GM19239 (cell line): ENCODE results near the gene ACTL8.

Source experiments
- DNase-seq: peaks from one replicate; pipeline ENCODE4 v3.0.0; 2011; ENCODE audit warnings: low spot score; ENCODE audit not compliant: insufficient read length
- FAIRE-seq: peaks from 2 replicates; lab custom pipeline; 2011; peaks lifted over from hg19 to GRCh38; lab: Jason Lieb, UNC

The ACTL8 gene, protein sequence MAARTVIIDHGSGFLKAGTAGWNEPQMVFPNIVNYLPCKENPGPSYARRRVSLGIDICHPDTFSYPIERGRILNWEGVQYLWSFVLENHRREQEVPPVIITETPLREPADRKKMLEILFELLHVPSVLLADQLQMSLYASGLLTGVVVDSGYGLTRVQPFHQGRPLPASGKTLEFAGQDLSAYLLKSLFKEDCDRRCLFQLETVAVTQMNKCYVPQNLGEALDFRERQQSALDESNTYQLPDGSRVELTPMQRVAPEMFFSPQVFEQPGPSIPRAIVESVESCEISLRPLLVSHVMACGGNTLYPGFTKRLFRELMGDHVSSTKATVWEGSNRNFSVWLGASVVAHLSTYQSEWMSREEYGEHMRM

DNA sequence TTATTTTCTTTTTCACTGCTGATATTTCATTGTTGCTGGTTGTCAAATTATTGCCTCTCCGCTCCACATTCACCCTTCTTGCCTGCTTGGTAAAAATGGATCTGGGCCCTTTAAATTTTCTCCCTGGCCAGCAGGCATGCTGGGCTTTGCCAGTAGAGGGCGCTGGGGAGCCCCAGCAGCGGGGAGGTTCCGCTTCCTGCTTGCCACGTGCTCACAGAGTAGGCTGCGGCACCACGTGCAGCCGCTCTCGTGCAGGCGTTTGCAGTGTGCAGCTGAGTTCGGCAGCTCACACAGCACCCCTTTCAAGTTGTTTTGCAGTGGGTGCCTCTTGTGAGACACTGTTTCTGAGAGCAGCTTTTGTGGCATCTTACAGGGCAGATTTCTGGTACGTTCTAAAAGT lies at the start of gene ACTL8:
Gene ACTL8, plus strand, starts transcription at position 214 of the 400 bp plus-strand sequence. CDS start 67,676 bp downstream, outside the sequence.
- FAIRE-seq (no peak), DNase-seq (no peak)

DNA sequence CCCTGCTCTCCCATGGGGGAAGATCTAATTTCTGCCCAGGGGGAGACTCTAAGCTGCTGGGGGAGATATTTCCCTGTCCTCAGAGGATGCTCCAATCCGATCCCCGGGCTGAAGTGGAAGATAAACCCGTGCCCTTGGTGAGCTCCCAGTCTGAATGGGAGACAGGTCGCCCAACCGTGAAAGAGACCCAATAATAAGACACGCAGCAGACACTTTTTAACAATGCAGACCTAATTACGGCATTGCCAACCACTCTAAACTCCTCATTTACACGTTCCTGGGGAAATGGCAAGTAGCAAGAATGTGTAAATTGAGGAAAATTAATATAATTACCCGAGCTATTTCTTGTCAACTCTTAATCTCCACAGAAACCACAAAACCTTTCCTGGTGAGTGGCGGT lies 48.7 kb upstream of the ACTL8 start:
- DNase-seq: no peak
- no peak for FAIRE-seq

DNA sequence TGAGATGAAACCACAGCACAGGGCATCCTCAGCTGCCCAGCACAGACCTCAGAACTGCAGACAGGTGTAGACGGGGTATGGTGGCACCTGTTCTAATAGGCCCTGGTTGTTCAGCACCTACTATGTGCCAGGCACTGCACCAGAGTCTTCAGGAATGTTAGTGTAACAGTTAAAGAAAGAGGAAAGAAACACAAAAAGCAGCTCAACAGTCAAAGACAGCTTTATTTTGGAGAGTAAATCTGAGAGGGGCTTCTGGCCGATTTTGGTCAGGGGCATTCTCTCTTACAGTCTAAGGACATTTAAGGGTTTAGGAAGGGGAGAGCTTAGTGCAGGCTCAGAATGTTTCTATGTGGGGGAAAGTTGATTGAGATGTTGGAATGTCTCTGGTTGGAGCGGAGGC lies 45.2 kb upstream of the ACTL8 start:
- no peak for FAIRE-seq
- DNase-seq: no peak

DNA sequence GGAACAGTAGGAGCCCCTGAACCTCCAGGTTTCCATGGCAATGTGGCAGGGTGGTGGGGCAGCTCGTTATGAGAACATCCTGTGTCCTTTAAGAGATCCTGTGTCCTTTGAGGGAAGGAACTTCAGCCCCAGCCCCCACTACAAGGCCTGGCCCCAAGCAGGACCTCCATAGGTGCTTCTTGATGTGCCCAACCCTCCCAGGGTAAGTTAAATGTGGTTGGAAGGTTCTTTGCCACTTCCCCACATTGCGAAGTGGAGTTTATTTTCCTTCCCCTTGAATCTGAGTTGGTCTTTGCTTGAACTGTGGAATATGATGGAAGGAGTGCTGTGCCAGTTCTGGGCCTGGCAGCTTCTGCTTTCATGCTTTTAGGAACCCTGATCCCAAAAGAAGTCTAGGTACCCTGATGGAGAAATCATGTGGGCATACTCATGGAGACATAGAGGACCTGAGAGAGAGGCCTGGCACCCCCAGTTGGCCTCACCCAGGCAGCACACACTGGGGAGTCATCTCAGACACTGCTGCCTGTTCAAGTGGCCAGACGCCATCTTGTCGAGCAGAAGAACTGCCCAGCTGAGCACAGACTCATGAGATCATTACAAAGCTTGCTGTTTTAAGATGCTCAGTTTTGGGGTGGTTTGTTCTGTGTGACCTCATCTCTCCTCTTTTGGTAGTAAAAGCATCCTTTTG lies 44.1 kb upstream of the ACTL8 start:
- FAIRE-seq (no peak), DNase-seq (no peak)

DNA sequence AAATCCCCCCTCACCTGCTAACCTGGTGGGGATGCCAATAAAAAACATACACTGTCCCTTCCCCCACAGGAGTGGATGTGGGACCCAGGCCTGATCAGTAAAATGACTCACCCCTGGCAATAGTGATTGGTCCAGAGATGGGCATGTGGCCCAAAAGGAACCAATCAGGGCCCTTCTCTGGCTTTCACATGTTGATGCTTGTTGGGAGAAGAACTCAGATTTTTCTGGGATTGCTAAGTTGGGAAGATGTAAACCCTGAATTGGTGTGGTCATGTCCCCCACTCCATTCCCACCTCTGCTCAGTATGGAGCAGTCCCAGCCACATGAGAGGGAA lies 43.6 kb upstream of the ACTL8 start:
- no peak for DNase-seq
- FAIRE-seq: no peak

DNA sequence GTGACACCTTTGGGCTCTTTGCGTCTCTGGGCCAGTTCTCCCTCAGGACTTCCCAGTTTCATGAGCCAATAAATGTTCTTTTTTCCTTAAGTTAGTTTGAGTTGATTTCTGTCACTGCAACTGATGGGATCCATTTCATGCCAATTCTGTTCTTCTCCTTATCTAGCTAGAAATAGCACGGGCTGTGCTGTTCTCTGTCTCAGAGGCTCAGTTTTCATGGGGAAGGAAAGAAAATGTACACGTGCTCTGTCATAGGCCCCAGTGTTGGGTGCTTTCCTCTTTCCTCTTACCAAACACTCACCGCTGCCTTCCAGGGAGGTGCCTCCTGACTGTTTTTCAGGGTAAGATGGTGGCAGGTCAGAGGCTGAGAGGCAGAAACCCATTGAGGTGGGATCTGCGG lies 43.2 kb upstream of the ACTL8 start:
- no peak for FAIRE-seq
- no peak for DNase-seq

DNA sequence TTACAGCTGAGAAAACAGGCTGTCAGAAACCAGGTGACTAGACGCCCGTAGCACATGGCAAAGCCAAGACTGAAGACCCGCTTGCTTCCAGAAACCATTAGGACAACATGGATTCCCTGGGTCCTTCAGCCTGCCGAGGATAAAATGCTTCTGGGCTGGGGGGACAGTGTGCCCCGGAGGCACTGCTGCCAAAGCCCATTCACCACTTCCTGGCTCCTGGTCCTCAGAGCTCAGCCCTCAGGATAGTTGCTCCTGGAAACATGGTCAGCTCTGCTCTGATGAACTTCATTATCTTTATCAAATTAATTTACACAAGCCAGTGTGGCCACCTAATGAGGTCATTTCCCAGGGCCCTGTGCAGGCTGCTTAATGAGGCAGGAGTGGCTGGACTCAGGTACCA lies 41.1 kb upstream of the ACTL8 start:
- no peak for DNase-seq
- no peak for FAIRE-seq

DNA sequence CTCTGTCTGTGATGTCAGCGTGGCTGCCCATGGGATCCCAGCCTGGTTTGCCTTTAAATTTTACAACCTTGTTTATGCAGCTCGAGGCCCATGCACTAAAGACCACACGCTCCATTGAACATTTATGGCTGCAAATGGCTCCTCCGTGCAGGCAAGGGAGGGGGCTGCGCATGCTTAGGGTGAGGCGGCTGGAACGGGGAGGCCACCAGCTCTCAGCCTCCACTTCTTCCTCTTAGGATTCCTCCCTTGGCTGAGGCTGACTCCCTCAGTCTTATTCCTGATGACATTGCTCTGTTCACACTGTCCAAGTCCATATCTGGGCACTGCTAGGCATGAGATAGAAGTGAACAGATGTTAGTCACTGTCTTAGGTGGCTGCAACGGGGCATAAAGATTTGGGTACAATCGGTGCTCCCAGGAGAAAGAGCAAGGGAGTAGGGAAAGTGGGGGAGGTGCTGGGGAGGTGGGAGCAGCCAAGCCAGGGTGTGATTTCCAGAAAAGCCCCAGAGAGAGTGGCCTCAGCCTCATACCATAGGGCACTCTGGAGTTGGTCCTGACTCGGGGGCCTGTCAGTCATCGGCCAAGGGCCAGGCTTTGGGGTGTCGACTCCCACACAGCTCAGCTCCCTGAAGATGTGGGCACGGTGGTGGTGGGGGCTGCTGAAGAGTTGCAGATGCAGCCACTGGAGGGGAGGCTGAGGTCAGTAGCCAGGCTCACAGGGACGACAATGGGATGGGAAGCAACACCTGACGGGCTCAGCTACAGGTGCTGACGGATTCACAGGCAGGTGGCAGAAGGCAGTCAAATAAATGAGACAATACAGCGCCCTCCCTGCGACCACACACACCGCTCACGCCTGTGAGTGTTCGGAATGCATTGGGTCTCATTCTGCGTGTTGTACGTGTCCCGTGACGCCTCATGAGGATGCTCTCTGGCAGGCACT lies 37.3 kb upstream of the ACTL8 start:
- FAIRE-seq: no peak
- DNase-seq: no peak

DNA sequence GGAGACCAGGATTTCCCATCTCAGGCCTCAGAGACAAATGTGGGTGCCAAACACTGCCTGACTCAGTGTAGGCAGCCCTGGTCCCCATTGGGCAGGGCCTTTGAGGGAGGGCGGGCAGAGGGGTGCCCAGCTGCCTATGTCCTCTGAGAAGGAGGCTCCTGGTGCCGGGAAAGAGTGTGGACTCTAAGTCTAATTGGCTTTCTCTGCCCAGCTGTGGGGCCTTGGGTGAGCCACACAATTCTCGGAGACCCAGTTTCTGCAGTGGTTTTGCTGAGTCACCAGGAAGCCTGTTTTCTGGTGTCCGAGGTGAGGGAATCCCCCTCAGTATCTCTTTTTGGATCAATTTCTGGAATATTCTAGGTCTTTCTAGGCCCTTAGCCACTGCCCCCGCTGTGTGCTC lies 35.3 kb upstream of the ACTL8 start:
- DNase-seq: no peak
- FAIRE-seq: no peak

DNA sequence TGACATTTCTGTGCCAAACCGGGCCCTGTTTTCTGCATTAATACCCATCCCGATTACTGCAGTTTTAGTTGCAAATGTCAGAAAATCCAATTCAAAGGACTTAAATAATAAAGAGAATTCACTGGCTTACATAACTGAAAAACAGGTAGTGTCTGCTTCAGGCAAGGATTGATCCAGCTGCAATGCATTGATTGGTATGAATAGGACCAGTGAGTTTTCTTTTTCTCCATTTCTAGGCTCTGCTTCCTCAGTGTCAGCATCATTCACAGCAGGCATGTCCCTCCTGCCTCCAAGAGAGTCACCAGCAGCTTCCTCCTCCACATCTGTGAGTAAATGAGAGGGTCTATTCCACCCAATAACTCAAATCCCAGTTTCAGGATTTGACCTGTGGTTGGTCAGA lies 33.7 kb upstream of the ACTL8 start:
- DNase-seq: no peak
- no peak for FAIRE-seq

DNA sequence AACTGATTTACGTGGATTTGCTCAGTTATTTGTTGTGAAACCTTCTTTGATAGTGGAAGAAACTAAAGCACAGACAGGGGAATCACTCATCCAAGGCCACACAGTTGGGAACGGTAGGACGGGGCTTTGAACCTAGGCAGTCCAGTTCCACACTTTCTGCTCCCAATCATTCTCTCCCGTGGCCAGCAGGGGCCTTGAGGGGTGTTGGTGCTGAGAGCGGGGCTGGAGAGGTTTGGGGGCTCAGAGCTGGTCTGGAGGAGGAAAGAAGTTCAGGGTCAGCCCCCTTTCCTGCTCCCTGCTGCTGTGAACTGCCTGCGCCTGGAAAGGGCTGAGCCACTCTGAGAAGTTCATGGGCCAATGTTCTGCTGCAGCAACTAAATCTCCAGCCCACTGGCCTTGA lies 31.4 kb upstream of the ACTL8 start:
- FAIRE-seq (no peak), DNase-seq (no peak)

DNA sequence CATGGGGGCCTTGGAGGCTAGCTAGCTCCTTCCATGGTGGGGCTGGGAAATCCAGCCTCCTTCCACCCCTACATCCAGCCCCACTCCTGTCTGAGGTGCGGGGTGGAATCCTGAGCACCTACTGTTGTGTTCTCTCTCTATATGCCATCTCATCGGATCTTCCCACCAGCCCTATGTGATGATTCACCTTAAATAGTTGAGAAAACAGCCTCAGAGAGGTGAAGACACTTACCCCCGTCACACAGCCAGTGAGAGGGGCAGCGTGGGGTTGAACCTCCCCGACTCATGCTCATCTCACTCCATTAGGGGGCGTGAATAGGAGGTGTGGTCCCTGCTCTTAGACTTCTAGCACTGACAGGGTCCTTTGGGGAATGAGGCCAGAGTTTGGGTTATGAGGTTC lies 31.0 kb upstream of the ACTL8 start:
- no peak for DNase-seq
- no peak for FAIRE-seq

DNA sequence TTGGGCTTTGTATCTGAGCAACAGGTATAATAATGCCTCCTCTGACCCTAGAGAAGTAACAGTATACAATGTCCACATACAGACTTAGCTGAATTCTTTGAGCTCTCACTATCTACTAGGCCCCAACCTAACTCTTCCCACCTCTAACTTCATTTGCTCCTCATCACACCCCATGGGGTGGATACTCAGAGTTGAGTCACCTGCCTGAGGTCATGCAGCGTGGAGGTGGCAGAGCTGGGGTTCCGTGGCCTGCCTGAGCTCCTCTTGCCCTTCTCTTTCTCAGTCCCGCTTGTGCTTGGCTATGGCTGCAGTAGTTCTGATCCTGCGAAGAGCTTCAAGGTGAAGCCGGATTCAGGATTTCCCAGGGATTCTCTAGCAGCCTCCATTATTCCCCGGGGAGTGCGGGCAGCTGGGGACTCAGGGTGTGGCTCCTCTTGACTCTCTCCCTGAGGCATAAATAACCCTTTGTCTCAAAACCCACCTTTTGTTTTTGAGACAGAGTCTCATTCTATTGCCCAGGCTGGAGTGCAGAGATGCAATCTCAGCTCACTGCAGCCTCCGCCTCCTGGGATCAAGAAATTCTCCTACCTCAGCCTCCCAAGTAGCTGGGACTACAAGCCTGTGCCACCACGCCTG lies 29.9 kb upstream of the ACTL8 start:
- FAIRE-seq (no peak), DNase-seq (no peak)

DNA sequence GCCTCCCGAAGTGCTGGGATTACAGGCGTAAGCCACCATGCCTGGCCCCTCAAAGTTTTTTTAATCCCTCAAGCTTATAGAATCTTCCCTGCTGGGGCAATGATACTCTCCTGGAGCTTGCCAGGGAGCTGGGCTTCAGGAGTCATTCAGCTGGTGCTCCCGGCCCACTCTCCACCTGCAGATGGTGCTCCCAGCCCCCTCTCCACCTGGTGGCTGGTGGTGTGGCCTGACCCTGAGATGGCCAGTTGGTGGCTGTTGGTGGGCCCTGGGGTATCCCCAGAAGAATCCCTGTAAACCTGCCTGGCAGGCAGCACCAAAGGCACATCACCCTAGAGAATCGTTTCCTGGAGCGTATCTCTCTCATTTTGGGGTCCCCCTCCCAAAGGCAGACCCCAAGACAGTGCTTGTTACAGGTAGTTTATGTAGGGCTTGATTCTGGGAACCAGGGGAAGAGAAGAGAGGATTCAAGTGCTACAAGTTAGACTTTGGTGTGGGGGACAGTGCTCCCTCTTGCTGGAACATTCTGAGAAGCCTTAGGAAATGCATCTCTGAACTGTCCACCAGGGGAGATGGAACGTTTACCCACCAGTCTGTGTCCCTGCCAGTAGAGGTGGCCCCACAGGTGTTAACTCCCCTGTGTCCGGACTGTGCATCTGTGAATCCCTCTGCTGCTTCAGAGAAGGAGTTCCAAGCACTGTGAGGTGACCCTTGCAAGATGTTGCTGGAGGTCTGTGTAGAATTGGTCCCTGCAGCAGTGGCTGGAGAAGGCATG lies 29.1 kb upstream of the ACTL8 start:
- no peak for DNase-seq

DNA sequence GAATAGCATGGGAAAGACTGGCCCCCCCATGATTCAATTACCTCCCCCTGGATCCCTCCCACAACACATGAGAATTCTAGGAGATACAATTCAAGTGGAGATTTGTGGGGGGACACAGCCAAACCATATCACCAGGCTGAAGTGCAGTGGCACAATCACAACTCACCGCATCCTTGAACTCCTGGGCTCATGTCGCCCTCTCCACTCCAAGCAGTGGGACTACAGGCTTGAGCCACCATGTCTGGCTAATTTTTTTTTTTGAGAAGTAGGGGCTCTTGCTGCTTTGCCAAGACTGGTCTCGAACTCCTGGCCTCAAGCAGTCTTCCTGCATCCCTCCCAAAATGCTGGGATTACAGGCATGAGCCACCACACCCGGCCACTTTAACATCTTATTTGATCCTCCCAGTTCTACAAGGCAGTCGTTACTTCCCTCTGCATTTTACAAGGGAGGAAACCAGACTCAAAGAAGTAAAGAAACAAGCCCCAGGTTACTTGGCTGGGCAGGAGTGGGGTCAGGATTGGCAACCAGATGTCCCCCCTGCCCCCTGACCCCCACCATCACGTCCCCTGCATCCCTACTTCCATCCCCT lies 26.9 kb upstream of the ACTL8 start:
- FAIRE-seq: no peak
- no peak for DNase-seq

More for the DNA sequence above, 29.1 kb upstream of the ACTL8 start:
- FAIRE-seq: no peak

DNA sequence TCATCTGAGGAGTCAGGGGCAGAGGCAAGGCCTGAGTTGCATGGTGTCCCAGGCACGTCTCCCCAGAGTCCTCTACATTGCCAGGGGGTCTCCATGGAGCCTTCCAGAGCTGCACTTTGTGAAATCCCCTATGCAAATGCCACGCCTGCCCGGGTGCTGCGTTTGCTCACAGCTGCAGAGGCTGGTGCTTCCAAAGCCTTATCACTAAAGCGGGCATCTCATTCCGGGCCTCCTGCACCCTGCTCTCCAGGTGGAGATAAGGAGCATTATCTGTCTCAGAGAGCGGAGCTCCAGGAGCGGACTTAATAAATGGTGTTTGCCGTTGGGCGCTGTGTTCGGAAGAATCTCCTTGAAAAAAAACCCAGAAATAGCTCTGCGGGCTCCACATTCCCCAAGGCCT lies 25.9 kb upstream of the ACTL8 start:
- FAIRE-seq: no peak
- DNase-seq: no peak

DNA sequence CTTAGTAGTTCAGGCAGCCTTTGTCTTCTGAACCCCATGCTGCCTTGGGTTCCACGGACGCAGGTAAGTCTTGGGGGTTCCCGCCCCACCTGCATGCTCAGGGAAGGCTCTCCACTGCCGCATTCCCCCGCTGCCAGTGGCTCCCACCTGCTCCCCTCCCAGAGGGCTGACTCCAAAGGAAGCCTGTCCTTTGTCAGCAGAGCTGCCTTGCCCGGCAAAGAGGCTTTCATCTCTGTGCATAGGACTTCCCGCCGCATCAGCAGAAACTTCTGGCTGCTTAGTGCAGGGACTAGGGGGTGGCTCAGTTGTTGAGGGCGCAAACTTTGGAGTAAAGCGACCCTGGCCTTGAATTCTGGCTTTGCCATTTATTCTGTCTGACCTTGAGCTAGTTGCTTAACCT lies 25.2 kb upstream of the ACTL8 start:
- DNase-seq (no peak), FAIRE-seq (no peak)

DNA sequence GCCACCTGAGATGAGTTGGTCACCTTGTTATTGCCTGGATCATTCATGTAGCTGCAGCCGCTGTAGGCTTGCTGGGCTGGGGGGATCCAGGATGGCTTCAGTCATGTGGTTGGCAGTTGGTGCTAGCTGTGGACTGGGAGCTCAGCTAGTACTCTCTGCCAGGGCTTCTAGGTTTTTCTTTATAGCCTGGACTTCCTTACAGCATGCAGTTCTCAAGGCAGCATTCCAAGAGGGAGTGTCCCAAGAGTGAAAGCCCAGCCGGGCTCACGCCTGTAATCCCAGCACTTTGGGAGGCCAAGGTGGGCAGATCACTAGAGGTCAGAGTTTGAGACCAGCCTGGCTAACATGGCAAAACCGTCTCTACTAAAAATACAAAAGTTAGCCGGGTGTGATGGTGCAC lies 23.7 kb upstream of the ACTL8 start:
- no peak for FAIRE-seq

DNA sequence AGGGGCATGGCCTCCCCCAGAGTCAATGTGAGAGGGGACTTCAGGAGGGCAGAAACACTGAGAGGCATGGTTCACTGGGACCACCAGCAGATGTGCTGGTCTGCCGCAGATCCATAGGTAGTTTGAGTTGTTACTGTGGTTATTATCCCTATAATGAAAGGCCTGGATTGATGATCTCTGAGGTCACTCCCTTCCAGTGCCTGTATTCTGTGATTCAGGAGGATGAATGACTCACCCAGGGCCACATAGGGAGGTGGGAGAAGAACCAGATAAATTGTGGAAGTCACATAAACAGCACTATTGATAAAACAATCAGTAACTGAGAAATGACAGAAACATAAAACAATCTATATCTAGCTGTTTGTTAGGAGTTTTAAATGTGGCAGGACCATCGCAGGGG lies 22.7 kb upstream of the ACTL8 start:
- DNase-seq: no peak
- FAIRE-seq: no peak

More for the DNA sequence above, 23.7 kb upstream of the ACTL8 start:
- DNase-seq: no peak
